GM23248 (cell line): ENCODE results near the gene NKIRAS1.
"Not testable (repeated sequence)": the region's sequence is repeated elsewhere in the genome, so short reads cannot be mapped to it uniquely, and the experiment has no call there.

Experiments used
- EZH2 ChIP-seq: fragments of 200-600 bp; sonication (generic); IDR thresholded peaks from 2 replicates; pipeline ENCODE4 v1.6.1; 2018; ENCODE audit warnings: antibody characterized with exemption, mild to moderate bottlenecking; ENCODE audit not compliant: insufficient read depth, poor library complexity, severe bottlenecking
- EZH2phosphoT487 ChIP-seq: fragments of 200-600 bp; sonication (generic); IDR thresholded peaks from 2 replicates; pipeline ENCODE4 v1.6.1; 2018; ENCODE audit warnings: antibody characterized with exemption, moderate library complexity, mild to moderate bottlenecking, low read depth; ENCODE audit not compliant: insufficient read depth

DNA sequence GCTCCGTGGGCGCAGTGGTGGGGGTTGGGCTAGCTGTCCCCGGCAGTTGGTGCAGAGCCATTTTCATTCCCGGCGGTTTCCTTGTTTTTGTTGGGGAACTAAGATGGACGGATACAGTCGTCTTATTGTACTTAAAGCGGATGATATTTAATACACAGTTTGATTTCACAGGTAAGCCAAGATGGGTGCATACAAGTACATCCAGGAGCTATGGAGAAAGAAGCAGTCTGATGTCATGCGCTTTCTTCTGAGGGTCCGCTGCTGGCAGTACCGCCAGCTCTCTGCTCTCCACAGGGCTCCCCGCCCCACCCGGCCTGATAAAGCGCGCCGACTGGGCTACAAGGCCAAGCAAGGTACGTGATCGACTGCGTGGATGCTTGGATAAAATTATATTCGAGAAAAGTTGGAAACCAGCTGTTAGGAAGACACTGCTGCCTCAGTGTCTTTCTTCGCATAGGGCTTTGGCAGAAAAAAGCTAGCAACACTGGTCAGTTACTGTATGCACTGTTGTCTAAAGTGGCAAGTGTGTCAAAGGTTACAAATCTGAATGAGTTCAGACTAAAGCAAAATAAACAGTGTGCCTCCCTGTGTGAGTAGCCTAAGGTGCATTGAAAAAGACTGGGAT lies 1.0 kb upstream of the NKIRAS1 start:
- not testable (repeated sequence) for TF ChIP-seq EZH2phosphoT487, EZH2
